Measurements from ENCODE around the gene GLRX.

DNA sequence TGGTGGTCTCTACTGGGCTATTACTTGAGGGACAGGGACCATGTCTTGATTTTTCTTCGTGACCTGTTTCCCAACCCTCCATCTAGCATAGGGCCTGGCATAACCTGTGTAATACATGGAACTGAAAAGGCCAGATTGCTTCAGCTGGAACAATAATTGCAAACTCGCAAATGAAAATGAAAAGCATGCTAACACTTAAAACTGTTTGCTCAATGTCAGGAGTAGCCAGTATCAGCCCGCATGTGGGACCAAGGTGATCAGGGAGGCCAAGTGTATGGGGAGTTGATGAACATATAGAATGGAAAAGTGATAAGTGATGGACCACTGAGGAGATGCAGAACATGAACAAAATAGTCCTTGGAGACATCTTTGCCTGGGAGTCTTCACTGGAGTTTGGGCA, 25.2 kb downstream of the GLRX start:
- TF ChIP-seq EZH2 (IDR thresholded peaks at IDR 0.05; ENCODE audit: low read length), result no peak
- no peak for TF ChIP-seq CTCF (optimal IDR thresholded peaks at IDR 0.05 in 1 of 3, IDR thresholded peaks at IDR 0.05 in 1 of 3, conservative IDR thresholded peaks at IDR 0.05 in 1 of 3; ENCODE audit: extremely low read depth in 1 of 3, insufficient read depth in 2 of 3, low read length in 3 of 3)
